Neural progenitor cell (in vitro differentiated cells): ENCODE results near the gene SND1. TPM values are rescaled to one million over a fixed set of nuclear protein-coding genes. Genes with fewer than 3 reads are reported as not detected.
A peak's percentile ranks its signal among the peaks of the same experiment; 100 is the strongest.

Experiments
- DNase-seq: peaks from one replicate; pipeline ENCODE4 v3.0.0-alpha.2; 2016; ENCODE audit warnings: low spot score
- H2AFZ ChIP-seq: fragments of 200-600 bp; sonication (generic); replicated peaks from 2 replicates; pipeline ENCODE4 v1.6.1; 2016; ENCODE audit warnings: antibody characterized with exemption
- H3F3A ChIP-seq: fragments of 200-600 bp; sonication (generic); 2 replicates; pipeline ENCODE4 v1.6.1; 2016; ENCODE audit warnings: antibody characterized with exemption, low read depth
- H3K27ac ChIP-seq: fragments of 200-600 bp; sonication (generic); 2 replicates; pipeline ENCODE4 v1.5.1; 2016; ENCODE audit warnings: mild to moderate bottlenecking
- H3K27me3 ChIP-seq: fragments of 200-600 bp; sonication (generic); 2 replicates; pipeline ENCODE4 v1.6.1; 2016; ENCODE audit warnings: mild to moderate bottlenecking, moderate library complexity
- H3K36me3 ChIP-seq: fragments of 200-600 bp; sonication (generic); 2 replicates; pipeline ENCODE4 v1.5.1; 2016
- H3K4me1 ChIP-seq: fragments of 200-600 bp; sonication (generic); 2 replicates; pipeline ENCODE4 v1.6.1; 2016; ENCODE audit warnings: mixed run types
- H3K4me2 ChIP-seq: fragments of 200-600 bp; sonication (generic); 2 replicates; pipeline ENCODE4 v1.6.1; 2016
- H3K4me3 ChIP-seq: fragments of 200-600 bp; sonication (generic); 2 replicates; pipeline ENCODE4 v1.5.1; 2016
- H3K79me2 ChIP-seq: fragments of 200-600 bp; sonication (generic); 2 replicates; pipeline ENCODE4 v1.6.1; 2016; ENCODE audit warnings: low read depth
- H3K9ac ChIP-seq: fragments of 200-600 bp; sonication (generic); 2 replicates; pipeline ENCODE4 v1.6.1; 2016
- H3K9me3 ChIP-seq: fragments of 200-600 bp; sonication (generic); 2 replicates; pipeline ENCODE4 v1.5.1; 2016; ENCODE audit warnings: low read depth
- H4K20me1 ChIP-seq: fragments of 200-600 bp; sonication (generic); 2 replicates; pipeline ENCODE4 v1.6.1; 2016; ENCODE audit warnings: low read depth
- H3K27ac Mint-ChIP-seq: 3 replicates; pipeline ENCODE4 v1.8.0; 2021; ENCODE audit warnings: mixed read lengths
- H3K27me3 Mint-ChIP-seq: 2 replicates; pipeline ENCODE4 v1.8.0; 2022; ENCODE audit warnings: low read depth, mild to moderate bottlenecking, inconsistent platforms, moderate library complexity, mixed read lengths; ENCODE audit not compliant: insufficient read depth
- H3K36me3 Mint-ChIP-seq: 3 replicates; pipeline ENCODE4 v1.8.0; 2021; ENCODE audit warnings: mixed read lengths
- H3K4me1 Mint-ChIP-seq: 3 replicates; pipeline ENCODE4 v1.8.0; 2021; ENCODE audit warnings: mixed read lengths
- H3K4me3 Mint-ChIP-seq: 3 replicates; pipeline ENCODE4 v1.8.0; 2021; ENCODE audit warnings: mild to moderate bottlenecking, moderate library complexity, mixed read lengths
- H3K9me3 Mint-ChIP-seq: 3 replicates; pipeline ENCODE4 v1.8.0; 2020; ENCODE audit warnings: mixed read lengths
- CTCF ChIP-seq: fragments of 200-600 bp; sonication (generic); IDR thresholded peaks from 2 replicates; pipeline ENCODE4 v1.5.1; 2017; ENCODE audit warnings: antibody characterized with exemption, mild to moderate bottlenecking
- EZH2 ChIP-seq: fragments of 200-600 bp; sonication (generic); IDR thresholded peaks from 2 replicates; pipeline ENCODE4 v1.6.1; 2017; ENCODE audit warnings: antibody characterized with exemption, mild to moderate bottlenecking, moderate library complexity
- EZH2phosphoT487 ChIP-seq: fragments of 200-600 bp; sonication (generic); IDR thresholded peaks from 2 replicates; pipeline ENCODE4 v1.6.1; 2017; ENCODE audit warnings: antibody characterized with exemption
- total RNA-seq: library from RNA; depleted of rRNA; stranded (reverse); fragments of >200 nt; gene quantifications from 2 replicates; pipeline ENCODE4 v1.2.3, GENCODE V29; 2015; ENCODE audit warnings: low replicate concordance

SND1 gene
- total RNA-seq, 1 donor from 2014 or later = 154 TPM

- Histone ChIP-seq H3K36me3 (no peaks in the 10 kb centered on the region), H3K9me3 (no peaks in the 10 kb centered on the region), H2AFZ (no peak overlapping the region), H3K9ac (no peak overlapping the region), H3K4me2 (peak overlapping the region; percentile 64), H3K27ac (peak overlapping the region; percentile 44), H3K4me3 (peak overlapping the region; percentile 6), H3K4me1 (peaks cover 32% of the 10 kb centered on the region), H3K27me3 (no peaks in the 10 kb centered on the region), H3K79me2 (peaks cover 25% of the 10 kb centered on the region), H4K20me1 (peaks cover 54% of the 10 kb centered on the region), H3F3A (peaks cover 28% of the 10 kb centered on the region)
- Mint-ChIP-seq H3K4me1 (peaks cover 43% of the 10 kb centered on the region), H3K4me3 (no peak overlapping the region), H3K27me3 (peaks cover 2% of the 10 kb centered on the region), H3K27ac (peak overlapping the region; percentile 40), H3K36me3 (peaks cover 32% of the 10 kb centered on the region), H3K9me3 (no peaks in the 10 kb centered on the region)
- DNase-seq = peak; percentile 66
- no peak for TF ChIP-seq EZH2
Observed at GRCh38 chr7:128011131-128011661, 359.2 kb downstream of the SND1 start.

GRCh38 chr7:128014811-128015210 lies 362.8 kb downstream of the SND1 start:
- H3K9me3 ChIP-seq = no peaks in the 10 kb centered on the region
- H3K4me1 Mint-ChIP-seq = peaks cover 75% of the 10 kb centered on the region
- H3K4me2 ChIP-seq = no peak overlapping the region
- H3K27ac Mint-ChIP-seq = no peak overlapping the region
- no peak overlapping the region for H3K27ac ChIP-seq
- no peak overlapping the region for H3K9ac ChIP-seq
- peaks cover 74% of the 10 kb centered on the region for H4K20me1 ChIP-seq
- no peaks in the 10 kb centered on the region for H3K27me3 ChIP-seq
- no peak overlapping the region for H2AFZ ChIP-seq
- H3K4me3 ChIP-seq = no peak overlapping the region
- peaks cover 38% of the 10 kb centered on the region for H3K79me2 ChIP-seq
- no peak for TF ChIP-seq EZH2phosphoT487
- no peak for TF ChIP-seq CTCF
- TF ChIP-seq EZH2 = no peak
- H3K36me3 Mint-ChIP-seq = peaks cover 16% of the 10 kb centered on the region
- peaks cover 48% of the 10 kb centered on the region for H3F3A ChIP-seq
- peaks cover 58% of the 10 kb centered on the region for H3K4me1 ChIP-seq
- no peaks in the 10 kb centered on the region for H3K9me3 Mint-ChIP-seq
- no peak overlapping the region for H3K4me3 Mint-ChIP-seq
- no peak for DNase-seq
- H3K36me3 ChIP-seq = no peaks in the 10 kb centered on the region
- peaks cover 2% of the 10 kb centered on the region for H3K27me3 Mint-ChIP-seq

- Histone ChIP-seq H3K4me1 (peaks cover 52% of the 10 kb centered on the region), H3F3A (peaks cover 34% of the 10 kb centered on the region), H3K36me3 (no peaks in the 10 kb centered on the region), H3K4me2 (no peak overlapping the region), H3K27ac (peak overlapping the region; percentile 27), H3K79me2 (peaks cover 44% of the 10 kb centered on the region), H3K9ac (no peak overlapping the region), H3K9me3 (no peaks in the 10 kb centered on the region), H2AFZ (no peak overlapping the region), H3K4me3 (no peak overlapping the region), H3K27me3 (no peaks in the 10 kb centered on the region), H4K20me1 (peaks cover 77% of the 10 kb centered on the region)
- peaks cover 24% of the 10 kb centered on the region for H3K36me3 Mint-ChIP-seq
- no peaks in the 10 kb centered on the region for H3K9me3 Mint-ChIP-seq
- H3K4me1 Mint-ChIP-seq = peaks cover 74% of the 10 kb centered on the region
- no peak for DNase-seq
- peaks cover 2% of the 10 kb centered on the region for H3K27me3 Mint-ChIP-seq
- TF ChIP-seq EZH2phosphoT487 (no peak), CTCF (no peak), EZH2 (no peak)
- no peak overlapping the region for H3K27ac Mint-ChIP-seq
- peak overlapping the region; percentile 28 for H3K4me3 Mint-ChIP-seq
Observed at GRCh38 chr7:128017460-128017859, 365.5 kb downstream of the SND1 start.
